Upper lobe of left lung (tissue), 4 donors: Measurements from ENCODE around the gene FAM185A.

Experiments
- POLR2AphosphoS5 ChIP-seq, 2 donors: sonication (generic); formaldehyde crosslinking; IDR thresholded peaks; one replicate each; pipeline ENCODE4 v1.5.1; 2017; ENCODE audit warnings: antibody characterized with exemption in 2 of 2
- TF ChIP-seq, protein P1 (sequence below), 6 experiments: fragments of 450-650 bp in 4 of 6; fragments of 200-600 bp in 2 of 6; sonication (generic) in 2 of 6; IDR thresholded peaks; one replicate each; pipeline ENCODE4 v1.5.1; 2016 to 2019; ENCODE audit warnings: antibody characterized with exemption in 6 of 6

DNA sequence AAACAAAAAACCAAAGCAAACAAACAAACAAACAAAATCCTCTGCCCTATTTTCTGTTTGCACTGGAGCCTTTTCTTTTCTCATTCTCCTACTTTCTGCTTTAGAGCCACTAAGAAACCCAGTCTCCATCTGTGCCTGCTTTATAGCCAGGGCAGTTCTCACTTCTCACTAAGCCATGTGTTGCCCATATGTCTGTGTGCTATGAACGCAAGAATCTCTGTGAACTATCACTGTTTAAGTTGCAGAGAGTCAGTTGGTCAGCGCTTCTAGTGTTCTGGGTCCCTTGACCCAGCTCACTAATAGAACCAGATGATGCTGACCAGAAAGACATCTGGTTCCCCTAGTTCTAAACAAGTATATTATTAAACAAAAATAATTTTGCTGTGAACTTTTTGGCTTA, 81.4 kb downstream of the FAM185A start:
- TF ChIP-seq, protein P1, sequence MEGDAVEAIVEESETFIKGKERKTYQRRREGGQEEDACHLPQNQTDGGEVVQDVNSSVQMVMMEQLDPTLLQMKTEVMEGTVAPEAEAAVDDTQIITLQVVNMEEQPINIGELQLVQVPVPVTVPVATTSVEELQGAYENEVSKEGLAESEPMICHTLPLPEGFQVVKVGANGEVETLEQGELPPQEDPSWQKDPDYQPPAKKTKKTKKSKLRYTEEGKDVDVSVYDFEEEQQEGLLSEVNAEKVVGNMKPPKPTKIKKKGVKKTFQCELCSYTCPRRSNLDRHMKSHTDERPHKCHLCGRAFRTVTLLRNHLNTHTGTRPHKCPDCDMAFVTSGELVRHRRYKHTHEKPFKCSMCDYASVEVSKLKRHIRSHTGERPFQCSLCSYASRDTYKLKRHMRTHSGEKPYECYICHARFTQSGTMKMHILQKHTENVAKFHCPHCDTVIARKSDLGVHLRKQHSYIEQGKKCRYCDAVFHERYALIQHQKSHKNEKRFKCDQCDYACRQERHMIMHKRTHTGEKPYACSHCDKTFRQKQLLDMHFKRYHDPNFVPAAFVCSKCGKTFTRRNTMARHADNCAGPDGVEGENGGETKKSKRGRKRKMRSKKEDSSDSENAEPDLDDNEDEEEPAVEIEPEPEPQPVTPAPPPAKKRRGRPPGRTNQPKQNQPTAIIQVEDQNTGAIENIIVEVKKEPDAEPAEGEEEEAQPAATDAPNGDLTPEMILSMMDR (IDR thresholded peaks at IDR 0.05), result no peak
- TF ChIP-seq POLR2AphosphoS5 (IDR thresholded peaks at IDR 0.05), result no peak
